Cardiac fibroblast (primary cell): ENCODE results near the gene SLC66A2.

Experiments used
- DNase-seq, 2 donors: peaks; one replicate each; pipeline versions ENCODE4 v3.0.0 to v3.0.0-alpha.2; 2010; ENCODE audit warnings: low read depth in 2 of 2
- H3K4me3 ChIP-seq, 2 donors: replicated peaks in 1 of 2; 1 replicate in 1 of 2; 2 replicates in 1 of 2; pipeline ENCODE4 v1.5.1; 2011; ENCODE audit warnings: low read depth in 2 of 2, low read length in 2 of 2, mild to moderate bottlenecking in 2 of 2, moderate library complexity in 1 of 2
- TF ChIP-seq, protein P1 (sequence below): IDR thresholded peaks from one replicate; pipeline ENCODE4 v1.5.1; 2011; ENCODE audit warnings: low read depth, mild to moderate bottlenecking, low read length, inconsistent platforms

SLC66A2 gene

GRCh38 chr18:79924814-79925731 lies 26.4 kb downstream of the SLC66A2 start:
- TF ChIP-seq, protein P1, sequence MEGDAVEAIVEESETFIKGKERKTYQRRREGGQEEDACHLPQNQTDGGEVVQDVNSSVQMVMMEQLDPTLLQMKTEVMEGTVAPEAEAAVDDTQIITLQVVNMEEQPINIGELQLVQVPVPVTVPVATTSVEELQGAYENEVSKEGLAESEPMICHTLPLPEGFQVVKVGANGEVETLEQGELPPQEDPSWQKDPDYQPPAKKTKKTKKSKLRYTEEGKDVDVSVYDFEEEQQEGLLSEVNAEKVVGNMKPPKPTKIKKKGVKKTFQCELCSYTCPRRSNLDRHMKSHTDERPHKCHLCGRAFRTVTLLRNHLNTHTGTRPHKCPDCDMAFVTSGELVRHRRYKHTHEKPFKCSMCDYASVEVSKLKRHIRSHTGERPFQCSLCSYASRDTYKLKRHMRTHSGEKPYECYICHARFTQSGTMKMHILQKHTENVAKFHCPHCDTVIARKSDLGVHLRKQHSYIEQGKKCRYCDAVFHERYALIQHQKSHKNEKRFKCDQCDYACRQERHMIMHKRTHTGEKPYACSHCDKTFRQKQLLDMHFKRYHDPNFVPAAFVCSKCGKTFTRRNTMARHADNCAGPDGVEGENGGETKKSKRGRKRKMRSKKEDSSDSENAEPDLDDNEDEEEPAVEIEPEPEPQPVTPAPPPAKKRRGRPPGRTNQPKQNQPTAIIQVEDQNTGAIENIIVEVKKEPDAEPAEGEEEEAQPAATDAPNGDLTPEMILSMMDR: no peak
- no peak for DNase-seq
- no peak overlapping the region for H3K4me3 ChIP-seq

GRCh38 chr18:79923896-79924585 lies 27.4 kb downstream of the SLC66A2 start:
- H3K4me3 ChIP-seq: no peak overlapping the region
- no peak for DNase-seq
- TF ChIP-seq, protein P1: no peak

DNA sequence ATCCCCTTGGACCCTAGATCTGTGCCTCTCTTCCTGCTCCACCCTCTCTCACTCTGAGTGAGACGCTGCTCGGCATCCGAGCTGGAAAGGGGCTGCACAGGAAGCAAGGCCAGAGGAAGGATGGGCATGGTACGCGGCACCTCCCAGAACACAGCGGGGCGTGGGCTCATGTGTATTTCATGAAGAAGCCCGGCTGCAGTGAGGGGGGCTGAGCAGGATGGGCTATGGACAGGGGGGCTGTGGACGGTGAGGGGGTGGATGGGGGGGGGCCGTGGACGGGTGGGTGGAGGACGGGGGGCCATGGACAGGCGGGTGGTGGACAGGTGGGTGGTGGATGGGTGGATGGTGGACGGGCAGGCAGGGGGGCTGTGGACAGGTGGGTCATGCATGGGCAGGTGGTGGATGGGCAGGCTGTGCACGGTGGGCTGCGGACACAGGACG lies 28.5 kb downstream of the SLC66A2 start:
- TF ChIP-seq, protein P1: no peak
- no peak for DNase-seq

GRCh38 chr18:79921984-79922965 lies 29.2 kb downstream of the SLC66A2 start:
- H3K4me3 ChIP-seq: no peak overlapping the region
- TF ChIP-seq, protein P1: no peak
- DNase-seq: no peak

More for the DNA sequence above, 28.5 kb downstream of the SLC66A2 start:
- no peak overlapping the region for H3K4me3 ChIP-seq

DNA sequence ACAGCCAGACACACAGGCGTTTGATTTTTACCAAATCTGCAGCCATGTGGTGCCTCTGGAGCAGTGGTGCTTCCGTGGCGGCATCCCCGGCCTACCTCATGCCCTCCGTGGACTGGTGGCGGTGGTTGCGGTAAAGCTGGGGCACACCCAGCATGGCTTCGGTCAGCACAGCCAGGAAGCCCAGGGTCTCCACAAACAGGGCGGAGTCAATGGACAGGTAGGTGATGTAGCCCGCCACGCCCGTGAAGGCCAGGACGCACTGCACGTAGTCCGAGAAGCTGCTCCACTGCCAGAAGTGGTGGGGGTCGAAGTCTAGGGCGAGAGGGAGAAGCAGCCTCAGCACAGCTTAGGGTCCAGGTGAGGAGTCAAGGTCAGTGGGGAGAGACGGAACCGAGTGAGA lies 32.4 kb downstream of the SLC66A2 start:
- DNase-seq: no peak
- TF ChIP-seq, protein P1: no peak

GRCh38 chr18:79918615-79919011 lies 32.8 kb downstream of the SLC66A2 start:
- DNase-seq: no peak
- TF ChIP-seq, protein P1: no peak
- no peak overlapping the region for H3K4me3 ChIP-seq

More for the DNA sequence above, 32.4 kb downstream of the SLC66A2 start:
- H3K4me3 ChIP-seq: no peak overlapping the region
